ENCODE results near the gene TNFSF4.

GRCh38 chr1:173134800-173135199 is 72.3 kb downstream of the TNFSF4 start:
- TF ChIP-seq, protein P1, sequence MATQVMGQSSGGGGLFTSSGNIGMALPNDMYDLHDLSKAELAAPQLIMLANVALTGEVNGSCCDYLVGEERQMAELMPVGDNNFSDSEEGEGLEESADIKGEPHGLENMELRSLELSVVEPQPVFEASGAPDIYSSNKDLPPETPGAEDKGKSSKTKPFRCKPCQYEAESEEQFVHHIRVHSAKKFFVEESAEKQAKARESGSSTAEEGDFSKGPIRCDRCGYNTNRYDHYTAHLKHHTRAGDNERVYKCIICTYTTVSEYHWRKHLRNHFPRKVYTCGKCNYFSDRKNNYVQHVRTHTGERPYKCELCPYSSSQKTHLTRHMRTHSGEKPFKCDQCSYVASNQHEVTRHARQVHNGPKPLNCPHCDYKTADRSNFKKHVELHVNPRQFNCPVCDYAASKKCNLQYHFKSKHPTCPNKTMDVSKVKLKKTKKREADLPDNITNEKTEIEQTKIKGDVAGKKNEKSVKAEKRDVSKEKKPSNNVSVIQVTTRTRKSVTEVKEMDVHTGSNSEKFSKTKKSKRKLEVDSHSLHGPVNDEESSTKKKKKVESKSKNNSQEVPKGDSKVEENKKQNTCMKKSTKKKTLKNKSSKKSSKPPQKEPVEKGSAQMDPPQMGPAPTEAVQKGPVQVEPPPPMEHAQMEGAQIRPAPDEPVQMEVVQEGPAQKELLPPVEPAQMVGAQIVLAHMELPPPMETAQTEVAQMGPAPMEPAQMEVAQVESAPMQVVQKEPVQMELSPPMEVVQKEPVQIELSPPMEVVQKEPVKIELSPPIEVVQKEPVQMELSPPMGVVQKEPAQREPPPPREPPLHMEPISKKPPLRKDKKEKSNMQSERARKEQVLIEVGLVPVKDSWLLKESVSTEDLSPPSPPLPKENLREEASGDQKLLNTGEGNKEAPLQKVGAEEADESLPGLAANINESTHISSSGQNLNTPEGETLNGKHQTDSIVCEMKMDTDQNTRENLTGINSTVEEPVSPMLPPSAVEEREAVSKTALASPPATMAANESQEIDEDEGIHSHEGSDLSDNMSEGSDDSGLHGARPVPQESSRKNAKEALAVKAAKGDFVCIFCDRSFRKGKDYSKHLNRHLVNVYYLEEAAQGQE (IDR thresholded peaks at IDR 0.05; ENCODE audit: low read depth) = no peak
- TF ChIP-seq CTCF (IDR thresholded peaks at IDR 0.05 in 2 of 3, conservative IDR thresholded peaks at IDR 0.05 in 1 of 3; ENCODE audit: borderline replicate concordance in 1 of 3, insufficient read depth in 1 of 3, low read depth in 2 of 3, low read length in 2 of 3) (no peak), POLR2A (IDR thresholded peaks at IDR 0.05; ENCODE audit: borderline replicate concordance, extremely low read depth, insufficient read depth, insufficient read length) (no peak)
